ENCODE data around the gene CPXM2.

DNA sequence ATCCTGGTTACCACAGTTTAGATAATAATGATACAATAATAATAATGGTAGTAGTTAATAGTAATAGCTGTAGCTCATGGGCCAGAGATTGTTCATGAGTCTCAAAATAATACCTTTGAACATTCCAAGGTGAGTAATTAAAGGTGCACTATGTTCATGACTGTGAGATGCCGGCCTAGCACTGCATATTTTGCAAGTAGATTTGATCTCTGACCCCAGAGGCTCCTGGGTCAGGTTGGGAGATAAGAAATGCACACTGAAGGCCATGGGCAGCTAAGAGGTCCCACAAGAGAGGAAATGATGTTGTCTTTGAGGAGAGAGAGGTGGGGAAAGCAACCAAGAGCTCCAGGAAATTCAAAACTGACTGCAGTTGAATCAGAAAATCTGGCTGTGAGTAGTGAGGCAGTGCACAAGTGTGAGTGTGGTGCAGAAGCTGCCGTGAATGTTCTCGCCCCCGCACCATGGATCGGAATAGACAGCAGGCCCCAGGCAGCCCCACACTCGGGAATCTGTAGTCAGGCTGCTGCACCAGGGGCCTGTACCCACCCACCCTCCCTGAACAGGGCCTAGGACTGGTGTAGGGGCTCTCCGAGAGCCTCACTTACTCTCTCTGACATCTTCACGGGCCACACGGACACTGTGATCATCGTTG is 11.9 kb downstream of the CPXM2 start:
- TF ChIP-seq CTCF (conservative IDR thresholded peaks at IDR 0.05; ENCODE audit: low read depth, low read length) (no peak), EZH2phosphoT487 (IDR thresholded peaks at IDR 0.05; ENCODE audit: borderline replicate concordance, low read length) (no peak), EZH2 (IDR thresholded peaks at IDR 0.05; ENCODE audit: low read length, unreplicated experiment) (no peak)
